Measurements from ENCODE around the gene RNF227.

Gene RNF227

DNA sequence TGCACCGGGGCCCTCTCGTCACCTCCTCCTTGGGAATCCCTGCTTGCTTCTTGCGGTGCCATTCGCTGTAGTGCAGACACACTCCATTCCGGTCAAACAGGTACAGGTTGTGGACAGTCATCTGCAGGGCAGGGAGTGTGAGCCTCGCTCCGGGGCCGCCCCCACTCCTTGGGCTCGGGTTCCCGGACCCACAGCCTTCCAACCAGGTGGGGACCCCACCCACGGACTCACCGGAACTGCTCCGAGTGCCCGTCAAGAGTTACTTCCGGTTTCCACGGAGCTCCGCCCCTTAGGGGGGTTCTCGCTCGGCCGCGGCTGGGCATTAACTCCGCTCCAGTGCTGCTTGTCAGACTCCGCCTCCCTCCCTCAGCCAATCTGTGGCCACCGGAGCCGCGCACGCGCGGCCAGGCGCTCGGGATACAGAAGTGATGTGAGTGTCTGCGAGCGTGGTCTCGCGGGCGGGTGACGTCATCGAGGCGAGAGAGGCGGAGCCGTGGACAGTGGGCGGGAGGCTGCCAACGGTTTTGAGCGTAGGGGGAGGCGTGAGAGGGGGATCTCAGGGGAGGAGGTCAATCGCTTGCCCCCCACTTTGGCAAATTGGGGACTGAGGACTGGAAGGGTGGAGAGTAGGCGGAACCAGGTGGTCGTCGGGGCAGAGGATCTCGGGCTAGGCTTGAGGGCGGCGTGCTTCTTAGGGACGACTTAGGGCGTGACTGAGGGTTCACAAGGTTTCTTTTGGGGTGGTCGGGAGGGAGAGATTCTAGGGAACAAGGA is 15.8 kb upstream of the RNF227 start, which contains the start of the genes CNTROB and TRAPPC1:
TSS of gene CNTROB (plus strand) at position 498 of the 774 bp plus-strand sequence. CDS start 874 bp downstream, outside the sequence.
TSS of gene TRAPPC1 (minus strand) at position 238 of the 774 bp plus-strand sequence. CDS start at position 121, 117 bp downstream.
- CTCF ChIA-PET = interaction anchor here (0.7 to 10.4 kb wide), 20 partner anchors 9 to 636 kb away, joined by 3 to 107 read pairs (median 4); partner anchors contain the start of gene RNF227
- POLR2A ChIA-PET = interaction anchor here (0.9 to 1.0 kb wide), 2 partner anchors 13 to 245 kb away, joined by 3 to 5 read pairs; partner anchors contain the start of gene TP53
- TF ChIP-seq, protein P1, sequence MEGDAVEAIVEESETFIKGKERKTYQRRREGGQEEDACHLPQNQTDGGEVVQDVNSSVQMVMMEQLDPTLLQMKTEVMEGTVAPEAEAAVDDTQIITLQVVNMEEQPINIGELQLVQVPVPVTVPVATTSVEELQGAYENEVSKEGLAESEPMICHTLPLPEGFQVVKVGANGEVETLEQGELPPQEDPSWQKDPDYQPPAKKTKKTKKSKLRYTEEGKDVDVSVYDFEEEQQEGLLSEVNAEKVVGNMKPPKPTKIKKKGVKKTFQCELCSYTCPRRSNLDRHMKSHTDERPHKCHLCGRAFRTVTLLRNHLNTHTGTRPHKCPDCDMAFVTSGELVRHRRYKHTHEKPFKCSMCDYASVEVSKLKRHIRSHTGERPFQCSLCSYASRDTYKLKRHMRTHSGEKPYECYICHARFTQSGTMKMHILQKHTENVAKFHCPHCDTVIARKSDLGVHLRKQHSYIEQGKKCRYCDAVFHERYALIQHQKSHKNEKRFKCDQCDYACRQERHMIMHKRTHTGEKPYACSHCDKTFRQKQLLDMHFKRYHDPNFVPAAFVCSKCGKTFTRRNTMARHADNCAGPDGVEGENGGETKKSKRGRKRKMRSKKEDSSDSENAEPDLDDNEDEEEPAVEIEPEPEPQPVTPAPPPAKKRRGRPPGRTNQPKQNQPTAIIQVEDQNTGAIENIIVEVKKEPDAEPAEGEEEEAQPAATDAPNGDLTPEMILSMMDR (IDR thresholded peaks at IDR 0.05; ENCODE audit: control extremely low read depth, extremely low read depth, low read depth, missing control alignments) = no peak
- peak; percentile 100 for DNase-seq (ENCODE audit: extremely low spot score)

DNA sequence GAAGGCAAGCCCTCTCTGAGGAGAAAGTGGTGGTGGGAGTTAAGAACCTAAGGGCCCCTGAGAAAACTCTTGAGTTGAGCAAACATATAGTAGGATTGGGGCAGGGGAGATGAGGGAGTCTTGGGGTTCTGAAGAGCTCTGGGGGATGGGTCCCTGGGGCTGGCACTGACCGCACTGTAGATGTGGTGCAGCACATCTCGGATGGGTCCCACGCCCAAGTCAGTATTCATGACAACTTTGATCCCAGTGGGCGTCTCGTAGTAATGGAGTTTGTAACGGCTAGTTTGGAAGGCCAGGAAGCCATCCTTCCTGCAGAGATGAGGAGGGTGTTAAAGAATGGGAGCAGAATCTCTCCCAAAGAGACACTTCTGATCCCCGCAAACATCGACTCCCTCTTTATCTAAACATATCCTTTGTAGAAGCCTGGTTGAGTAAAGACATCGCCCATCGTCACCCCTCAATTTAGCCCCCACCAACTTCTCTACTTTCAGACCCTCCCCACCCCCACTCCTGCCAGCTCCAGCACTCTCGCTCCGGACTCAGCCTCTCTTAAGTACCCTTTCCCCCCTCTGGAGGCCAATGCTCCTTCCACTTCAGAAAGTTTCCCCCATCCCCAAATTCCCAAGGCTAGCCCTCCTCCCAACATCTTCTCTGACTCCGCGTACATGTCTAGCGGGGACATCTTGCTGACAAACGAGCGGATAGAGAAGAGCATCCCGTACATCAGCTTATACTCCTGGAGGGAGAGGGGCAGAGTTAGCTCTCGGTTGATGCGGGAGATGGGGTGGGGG is 14.9 kb upstream of the RNF227 start:
- TF ChIP-seq, protein P1 (IDR thresholded peaks at IDR 0.05; ENCODE audit: control extremely low read depth, extremely low read depth, low read depth, missing control alignments) = no peak
- ChIA-PET POLR2A (interaction anchor here (0.9 to 1.0 kb wide), 2 partner anchors 14 to 244 kb away, joined by 3 to 5 read pairs; partner anchors contain the start of gene TP53), CTCF (interaction anchor here (1.0 to 10.4 kb wide), 11 partner anchors 12 to 129 kb away, joined by 3 to 107 read pairs (median 4); partner anchors contain the start of gene RNF227)
- no peak for DNase-seq (ENCODE audit: extremely low spot score)

- TF ChIP-seq, protein P1 (IDR thresholded peaks at IDR 0.05; ENCODE audit: control extremely low read depth, extremely low read depth, low read depth, missing control alignments) = no peak
- ChIA-PET POLR2A (interaction anchor here (0.5 kb wide), 1 partner anchor 17 kb away, joined by 4 read pairs; no protein-coding TSS in a partner anchor), CTCF (interaction anchor here (1.2 to 10.4 kb wide), 3 partner anchors 10 to 112 kb away, joined by 5 to 107 read pairs (median 77); partner anchors contain the start of gene RNF227)
- DNase-seq (ENCODE audit: extremely low spot score) = peak; percentile 76
Measured at GRCh38 chr17:7929158-7930023, 13.3 kb upstream of the RNF227 start, which contains the start of gene KCNAB3. TSS of gene KCNAB3 (minus strand) at chr17:7929856. CDS start at chr17:7929435, 421 bp downstream.

DNA sequence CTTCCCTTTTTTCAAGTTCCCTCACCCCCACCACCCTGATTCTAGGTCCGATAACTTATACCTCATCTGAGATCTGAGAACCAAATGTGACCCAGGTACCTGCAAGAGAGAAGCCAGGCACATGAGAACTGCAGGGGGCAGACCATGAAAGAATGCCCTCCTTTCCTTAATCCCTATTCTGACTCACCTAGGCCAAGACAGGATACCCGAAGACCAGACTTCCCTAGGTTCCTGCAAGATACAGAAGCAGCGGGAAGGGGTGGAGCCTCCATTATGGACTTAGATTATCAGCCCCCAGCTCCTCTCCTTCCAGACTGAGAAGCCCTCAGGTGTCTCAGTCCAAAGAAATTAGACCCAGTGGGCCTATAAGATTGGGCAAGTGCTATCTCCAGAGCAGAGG is 11.5 kb upstream of the RNF227 start:
- TF ChIP-seq, protein P1 (IDR thresholded peaks at IDR 0.05; ENCODE audit: control extremely low read depth, extremely low read depth, low read depth, missing control alignments) = no peak
- CTCF ChIA-PET = interaction anchor here (0.8 to 2.3 kb wide), 3 partner anchors 15 to 114 kb away, joined by 3 to 6 read pairs (median 5); no protein-coding TSS in a partner anchor
- POLR2A ChIA-PET = no interaction called here
- no peak for DNase-seq (ENCODE audit: extremely low spot score)

GRCh38 chr17:7922845-7923628 is 6.9 kb upstream of the RNF227 start:
- peak; percentile 81 for DNase-seq (ENCODE audit: extremely low spot score)
- ChIA-PET POLR2A (no interaction called here), CTCF (interaction anchor here (1.0 to 15.1 kb wide), 5 partner anchors 10 to 135 kb away, joined by 3 to 234 read pairs (median 11); partner anchors contain the start of genes CNTROB, KCNAB3 and TRAPPC1)
- TF ChIP-seq, protein P1 (IDR thresholded peaks at IDR 0.05; ENCODE audit: control extremely low read depth, extremely low read depth, low read depth, missing control alignments) = no peak

Data from GM10248 (cell line).